Stimulated activated CD8-positive, alpha-beta memory T cell treated with anti-CD3 and anti-CD28 coated beads, Interleukin-4, amount 100 ng/mL, for 4 hours (primary cell): ENCODE data around the gene SUPT3H.
"Not testable (repeated sequence)": the region's sequence is repeated elsewhere in the genome, so short reads cannot be mapped to it uniquely, and the experiment has no call there.

Source experiments
- DNase-seq, 2 donors: peaks; one replicate each; pipeline ENCODE4 v3.0.0-alpha.2; 2020; ENCODE audit warnings: low read depth in 2 of 2, low spot score in 1 of 2

Gene SUPT3H

DNA sequence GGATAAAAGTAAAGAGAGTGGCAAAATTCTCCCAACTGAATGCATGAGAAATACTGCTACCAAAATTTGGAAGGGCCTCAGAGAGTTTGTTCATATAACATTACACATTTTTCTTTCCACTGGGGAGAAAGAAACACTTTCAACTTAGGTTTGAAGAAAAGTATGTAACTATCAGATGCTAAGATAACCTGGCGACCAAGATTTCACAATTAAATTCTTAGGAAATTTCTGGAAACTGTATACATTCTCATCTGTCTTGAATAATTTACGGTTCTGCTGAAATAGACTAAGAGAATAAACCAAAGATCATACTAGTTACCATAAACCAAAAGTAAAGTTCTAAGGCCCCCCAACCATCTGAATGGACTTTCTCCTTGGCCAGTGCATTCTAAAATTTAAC lies 462.6 kb downstream of the SUPT3H start:
- DNase-seq, result no peak

DNA sequence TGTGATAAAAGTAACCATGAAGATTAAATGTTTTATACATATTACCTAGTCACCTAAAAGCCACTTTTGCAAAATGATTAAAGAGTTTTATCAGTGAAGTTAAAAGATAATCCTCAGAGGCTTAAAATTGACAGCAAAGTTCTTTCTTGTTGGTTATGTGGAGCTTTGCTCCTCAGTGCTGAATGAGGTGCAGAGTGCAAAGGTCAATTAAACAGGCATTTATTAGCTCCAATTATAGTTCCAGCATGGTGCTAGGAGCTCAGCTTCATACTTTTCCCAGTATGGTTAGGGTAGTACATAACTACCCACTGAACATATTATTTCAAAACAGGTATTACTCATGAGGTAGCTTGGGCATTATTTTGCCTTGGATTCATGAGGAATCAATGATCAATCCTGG lies 463.6 kb downstream of the SUPT3H start:
- DNase-seq, result no peak

DNA sequence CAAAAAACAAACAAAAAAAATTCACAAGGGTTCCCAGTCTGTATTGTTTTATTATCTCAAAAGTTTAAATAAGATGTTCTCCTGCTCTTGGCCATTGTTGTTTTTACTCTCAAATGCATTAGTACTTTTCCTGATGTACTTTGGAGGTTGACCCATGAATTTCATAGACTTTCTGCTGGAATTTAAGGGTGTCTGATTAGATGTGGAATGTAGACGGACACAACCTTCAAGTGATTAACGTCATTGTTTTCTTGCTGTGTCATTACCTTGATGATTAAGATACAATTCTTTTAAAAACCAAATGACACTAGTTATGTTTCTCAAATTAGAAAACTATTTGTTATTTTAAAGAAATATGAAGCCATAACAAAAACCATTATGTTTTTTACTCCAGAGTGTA lies 471.0 kb downstream of the SUPT3H start:
- no peak for DNase-seq

DNA sequence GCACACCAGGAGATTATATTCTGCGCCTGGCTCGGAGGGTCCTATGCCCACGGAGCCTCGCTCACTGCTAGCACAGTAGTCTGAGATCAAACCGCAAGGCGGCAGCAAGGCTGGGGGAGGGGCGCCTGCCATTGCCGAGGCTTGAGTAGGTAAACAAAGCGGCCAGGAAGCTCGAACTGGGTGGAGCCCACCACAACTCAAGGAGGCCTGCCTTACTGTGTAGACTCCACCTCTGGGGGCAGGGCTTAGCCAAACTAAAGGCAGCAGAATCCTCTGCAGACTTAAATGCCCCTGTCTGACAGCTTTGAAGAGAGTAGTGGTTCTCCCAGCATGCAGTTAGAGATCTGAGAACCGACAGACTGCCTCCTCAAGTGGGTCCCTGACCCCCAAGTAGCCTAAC lies 477.4 kb downstream of the SUPT3H start:
- DNase-seq, result not testable (repeated sequence)

DNA sequence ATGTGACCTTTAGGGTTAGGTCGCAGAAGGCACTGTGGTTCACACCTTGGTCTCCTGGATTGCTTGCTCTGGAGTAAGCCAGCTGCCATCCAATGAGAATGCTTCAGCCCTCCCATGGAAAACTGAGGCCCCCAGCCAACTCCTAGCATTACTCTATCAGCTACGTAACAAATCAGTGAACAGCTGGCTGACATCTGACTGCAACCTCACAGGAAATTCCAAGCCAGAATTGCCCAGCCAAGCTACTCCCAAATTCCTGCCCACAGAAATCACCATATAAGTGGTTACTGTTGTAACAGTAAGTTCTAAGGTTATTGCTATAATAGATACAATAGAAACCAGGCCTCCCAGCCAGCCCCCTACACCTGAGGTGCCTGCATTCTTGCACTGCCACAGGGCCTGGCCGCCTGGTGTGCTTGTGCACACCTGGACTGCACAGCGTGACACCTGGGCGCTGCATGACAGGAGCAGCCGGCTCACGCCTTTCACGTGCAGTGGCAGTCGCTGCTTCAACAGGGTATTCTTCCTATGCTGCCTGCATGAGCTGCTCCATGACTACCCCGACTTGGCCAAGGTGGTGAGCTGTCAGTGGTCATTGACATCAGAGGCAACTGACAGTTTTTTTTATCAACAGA lies 479.3 kb downstream of the SUPT3H start:
- no peak for DNase-seq

DNA sequence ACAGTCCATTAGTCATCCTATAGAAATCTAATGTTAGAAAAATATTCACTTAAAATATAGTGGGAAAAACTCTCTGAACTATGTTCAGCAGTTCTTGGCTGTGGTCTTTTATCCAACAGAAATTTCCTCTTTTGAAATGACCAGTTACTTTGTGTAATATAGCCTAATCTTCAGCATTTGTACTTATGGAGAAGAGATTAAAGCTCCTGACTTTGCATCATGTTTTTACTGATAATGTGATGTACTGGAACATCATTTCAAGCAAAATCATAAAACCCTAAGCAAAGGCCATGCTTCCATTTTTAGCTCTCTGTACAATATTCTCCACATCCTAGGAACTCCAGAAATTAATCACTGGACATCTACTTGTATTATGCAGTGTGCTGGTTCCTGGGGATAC lies 480.4 kb downstream of the SUPT3H start:
- no peak for DNase-seq

DNA sequence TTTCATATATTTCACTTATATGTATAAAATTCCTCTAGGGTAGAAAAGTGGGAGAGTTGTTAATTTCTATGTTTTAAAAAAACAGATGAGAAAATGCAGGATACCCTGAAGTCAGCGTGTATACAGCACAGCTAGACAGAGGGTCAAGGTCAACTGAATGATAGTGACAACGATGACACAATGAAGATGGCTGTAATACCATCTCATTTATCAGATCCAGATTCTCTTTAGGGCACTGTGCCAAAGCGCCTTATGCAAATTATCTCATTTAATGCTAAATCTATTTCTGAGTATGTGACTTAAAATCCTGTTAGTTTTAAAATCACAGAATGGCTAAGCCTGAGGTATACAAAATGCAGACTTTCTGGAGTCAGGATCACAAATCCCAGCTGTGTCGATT lies 481.0 kb downstream of the SUPT3H start:
- no peak for DNase-seq

DNA sequence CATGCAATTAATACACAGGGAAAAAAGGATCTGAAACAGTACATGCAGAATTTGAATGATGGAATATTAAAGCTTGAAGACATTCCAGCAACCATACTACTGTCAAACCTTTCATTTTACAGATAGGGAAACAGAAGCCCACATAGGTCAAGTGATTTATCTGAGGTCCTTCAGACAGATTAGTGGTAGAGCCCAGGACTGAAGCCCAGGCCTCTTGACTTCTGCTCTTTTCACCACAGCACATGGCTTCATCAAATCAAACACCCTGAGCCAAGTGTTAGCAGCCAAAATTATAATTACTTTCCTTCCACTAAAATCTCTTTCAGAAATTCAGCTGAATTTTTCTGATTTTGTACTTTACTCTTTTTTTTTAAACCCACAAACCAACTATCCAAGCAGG lies 485.2 kb downstream of the SUPT3H start:
- no peak for DNase-seq

DNA sequence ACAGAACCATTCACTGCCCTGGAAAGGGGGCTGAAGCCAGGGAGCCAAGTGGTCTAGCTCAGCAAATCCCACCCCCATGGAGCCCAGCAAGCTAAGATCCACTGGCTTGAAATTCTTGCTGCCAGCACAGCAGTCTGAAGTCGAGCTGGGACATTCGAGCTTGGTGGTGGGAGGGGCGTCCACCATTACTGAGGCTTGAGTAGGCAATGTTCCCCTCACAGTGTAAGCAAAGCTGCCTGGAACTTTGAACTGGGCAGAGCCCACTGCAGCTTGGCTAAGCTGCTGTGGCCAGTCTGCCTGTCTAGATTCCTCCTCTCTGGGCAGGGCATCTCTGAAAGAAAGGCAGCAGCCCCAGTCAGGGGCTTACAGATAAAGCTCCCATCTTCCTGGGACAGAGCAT lies 498.7 kb downstream of the SUPT3H start:
- DNase-seq, result not testable (repeated sequence)

DNA sequence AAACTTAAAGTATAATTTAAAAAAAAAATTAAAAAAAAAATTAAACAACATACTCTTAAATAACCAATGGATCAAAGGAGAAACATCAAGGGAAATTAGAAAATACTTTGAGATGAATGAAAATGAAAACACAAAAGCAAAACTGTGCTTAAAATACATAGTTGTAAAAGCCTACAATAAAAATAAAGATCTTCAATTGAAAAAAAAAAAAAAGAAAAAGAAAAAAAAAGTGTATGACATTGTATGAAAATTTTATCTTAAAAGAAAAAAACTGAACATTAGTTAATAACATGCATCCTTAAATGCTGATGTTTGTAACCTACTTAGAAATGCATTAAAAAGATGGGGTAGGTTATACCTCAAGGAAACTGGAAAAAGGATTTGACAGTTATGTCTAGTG lies 501.1 kb downstream of the SUPT3H start:
- DNase-seq, result not testable (repeated sequence)

DNA sequence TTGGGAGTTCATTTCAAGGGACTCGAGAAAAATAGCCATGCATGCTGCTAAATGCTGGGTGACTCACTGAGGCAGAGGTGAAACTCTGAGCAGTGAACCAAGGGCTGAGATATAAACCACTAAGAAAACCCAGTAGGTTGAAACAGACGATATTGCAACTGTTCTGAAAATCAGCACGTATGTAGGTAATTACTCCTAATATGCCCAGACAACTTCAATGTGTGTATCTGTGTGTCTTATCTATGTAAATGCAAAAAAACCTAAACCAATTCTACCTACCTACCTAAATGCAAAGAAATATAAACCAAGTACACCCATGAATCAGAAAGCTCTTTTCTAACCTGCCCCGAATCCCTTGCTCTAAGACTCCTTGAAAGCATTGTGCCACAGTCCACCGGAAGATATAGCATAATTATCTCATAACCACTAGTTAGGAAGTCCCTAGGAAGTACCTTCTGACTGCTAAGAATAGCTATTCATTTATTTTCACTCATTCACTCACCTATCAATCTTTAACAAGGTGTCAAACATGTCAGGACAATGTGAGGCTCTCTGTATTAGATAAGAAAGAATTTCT lies 508.3 kb downstream of the SUPT3H start:
- no peak for DNase-seq

DNA sequence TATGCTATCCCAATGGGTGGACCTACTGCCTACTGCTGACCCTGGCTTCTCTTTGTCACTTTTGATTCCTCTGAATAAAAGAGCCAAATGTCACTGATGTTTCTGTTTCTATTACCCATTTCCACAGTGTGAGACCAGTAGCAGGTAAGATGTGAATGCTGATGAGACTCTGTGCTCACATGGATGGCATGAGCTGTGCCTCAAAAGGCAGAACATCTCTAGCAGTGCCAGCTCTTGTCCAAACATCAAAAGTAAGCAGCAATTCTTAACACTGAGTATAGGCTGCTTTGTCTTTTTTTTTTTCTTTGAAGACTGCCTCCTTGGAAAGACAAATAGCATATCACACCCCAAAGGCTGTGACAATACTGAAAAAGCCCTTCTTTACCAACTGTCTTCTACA lies 508.8 kb downstream of the SUPT3H start:
- DNase-seq, result no peak

DNA sequence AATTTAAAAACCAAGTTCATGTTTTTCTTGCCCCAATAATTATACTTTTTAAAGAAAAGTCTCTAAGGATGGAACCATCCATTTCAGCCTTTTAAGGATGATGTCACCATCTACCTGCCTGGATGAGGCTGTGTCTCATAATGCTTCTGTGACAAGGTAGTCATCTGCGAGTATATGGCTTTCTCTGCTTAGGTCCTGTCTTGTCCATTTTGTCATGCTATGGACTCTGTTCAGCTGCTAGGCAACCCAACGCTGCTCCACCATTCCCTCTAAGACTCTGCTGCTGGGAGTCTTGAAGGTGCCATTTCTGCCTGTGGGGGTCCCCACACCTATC lies 509.4 kb downstream of the SUPT3H start:
- DNase-seq, result no peak

DNA sequence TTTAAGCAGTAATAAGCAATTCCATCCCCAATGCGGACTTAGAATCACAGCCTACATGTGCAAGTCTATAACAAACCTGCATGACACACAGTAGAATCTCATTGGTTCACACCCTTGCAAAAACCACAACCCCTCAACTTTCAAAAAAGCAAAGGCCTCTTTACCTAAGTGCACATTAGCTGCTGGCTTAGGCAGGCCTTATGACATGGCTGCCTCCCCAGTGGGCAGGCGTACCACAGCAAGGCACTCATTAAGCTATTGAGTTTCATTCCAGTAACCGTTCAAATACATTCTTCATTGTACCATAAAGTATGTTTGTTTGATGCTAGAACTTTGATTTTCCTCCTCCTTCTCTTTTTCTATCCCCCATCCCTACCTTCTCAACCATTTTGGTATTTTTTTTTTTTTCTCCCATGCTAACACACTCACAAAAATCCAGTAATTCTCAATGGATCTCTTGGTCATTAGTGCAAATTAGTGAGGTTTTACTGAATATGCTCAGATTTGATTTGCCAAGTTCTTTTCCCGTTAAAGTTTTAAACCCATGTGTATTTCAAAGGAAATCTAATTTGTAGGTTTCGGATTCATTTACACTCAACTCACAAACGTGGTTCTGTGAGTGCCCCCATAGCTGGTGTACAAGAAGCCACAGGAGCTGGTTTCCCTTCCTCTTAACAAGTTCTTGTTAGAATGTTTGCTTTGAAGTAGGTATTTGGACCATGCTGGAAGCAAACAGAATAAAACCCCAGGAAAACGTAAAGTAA lies 510.0 kb downstream of the SUPT3H start:
- DNase-seq, result no peak

DNA sequence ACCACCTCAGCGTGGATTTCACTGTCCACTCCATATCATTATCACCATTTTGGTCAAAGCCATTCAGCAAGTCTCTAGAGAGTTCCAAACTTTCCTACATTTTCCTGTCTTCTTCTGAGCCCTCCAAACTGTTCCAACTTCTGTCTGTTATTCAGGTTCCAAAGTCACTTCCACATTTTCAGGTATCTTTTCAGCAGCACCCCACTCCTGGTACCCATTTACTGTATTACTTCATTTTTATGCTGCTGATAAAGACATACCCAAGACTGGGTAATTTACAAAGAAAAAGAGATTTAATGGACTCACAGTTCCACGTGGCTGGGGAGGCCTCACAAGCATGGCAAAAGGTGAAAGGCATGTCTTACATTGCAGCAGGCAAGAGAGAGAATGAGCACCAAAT lies 512.5 kb downstream of the SUPT3H start:
- DNase-seq, result not testable (repeated sequence)

DNA sequence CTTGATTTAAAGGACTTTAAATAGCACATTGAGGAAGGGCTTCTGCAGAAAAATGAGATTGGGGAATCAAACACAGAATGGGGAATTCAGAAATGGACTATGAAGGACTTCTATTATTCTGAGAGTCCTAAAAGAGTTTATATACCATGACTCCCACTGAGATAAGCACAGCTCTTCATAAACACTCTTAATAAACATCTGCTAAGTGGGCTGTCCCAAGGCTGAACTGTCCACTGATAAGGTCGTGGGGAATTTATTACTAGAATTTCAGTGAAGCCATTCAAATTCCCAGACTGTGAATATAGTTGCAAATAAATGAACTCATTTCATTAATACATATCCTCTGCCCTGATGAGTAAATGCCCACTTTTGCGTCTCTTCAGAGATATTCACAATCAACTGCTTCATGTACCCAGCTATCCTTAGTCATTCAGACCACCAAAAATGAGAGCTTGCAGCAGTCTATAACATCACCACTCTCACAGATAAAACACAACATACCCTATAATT lies 517.8 kb downstream of the SUPT3H start:
- no peak for DNase-seq

DNA sequence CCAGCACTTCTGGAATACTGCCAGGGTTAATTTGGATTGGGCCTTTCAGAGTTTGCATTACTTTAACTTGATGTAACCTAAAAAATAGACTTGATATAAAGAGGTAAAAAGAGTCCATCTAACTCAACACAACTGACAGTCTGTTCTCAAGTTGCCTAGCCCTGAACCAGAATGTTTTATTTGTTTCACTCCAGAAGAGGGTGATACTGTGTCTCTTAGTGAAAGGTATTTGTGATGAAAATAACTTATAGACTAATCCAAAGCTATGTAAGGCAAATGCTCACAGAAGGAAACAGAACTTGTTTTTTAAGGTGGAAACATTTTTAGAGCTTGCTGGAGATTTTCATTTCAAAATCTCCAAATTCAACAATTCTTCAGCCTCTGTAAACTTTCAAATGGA lies 518.7 kb downstream of the SUPT3H start:
- DNase-seq, result no peak

DNA sequence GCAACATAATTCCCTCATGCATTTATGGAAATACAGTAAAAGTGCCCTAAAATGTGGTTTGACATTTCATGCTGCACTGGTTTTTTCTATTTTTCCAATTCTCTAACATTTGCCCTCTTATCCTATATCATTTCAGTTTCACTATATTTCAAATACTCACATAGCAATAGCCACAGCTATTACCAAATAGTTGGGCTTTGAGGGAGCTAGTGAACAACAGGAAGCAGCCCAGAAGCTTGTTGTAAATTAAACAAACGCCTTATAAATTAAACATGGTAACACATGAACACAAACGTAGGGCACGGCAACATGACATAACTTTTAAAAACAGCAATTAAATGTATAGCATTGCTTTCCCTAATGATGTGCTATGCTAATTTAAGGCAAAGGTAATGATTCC lies 521.3 kb downstream of the SUPT3H start:
- DNase-seq, result no peak

DNA sequence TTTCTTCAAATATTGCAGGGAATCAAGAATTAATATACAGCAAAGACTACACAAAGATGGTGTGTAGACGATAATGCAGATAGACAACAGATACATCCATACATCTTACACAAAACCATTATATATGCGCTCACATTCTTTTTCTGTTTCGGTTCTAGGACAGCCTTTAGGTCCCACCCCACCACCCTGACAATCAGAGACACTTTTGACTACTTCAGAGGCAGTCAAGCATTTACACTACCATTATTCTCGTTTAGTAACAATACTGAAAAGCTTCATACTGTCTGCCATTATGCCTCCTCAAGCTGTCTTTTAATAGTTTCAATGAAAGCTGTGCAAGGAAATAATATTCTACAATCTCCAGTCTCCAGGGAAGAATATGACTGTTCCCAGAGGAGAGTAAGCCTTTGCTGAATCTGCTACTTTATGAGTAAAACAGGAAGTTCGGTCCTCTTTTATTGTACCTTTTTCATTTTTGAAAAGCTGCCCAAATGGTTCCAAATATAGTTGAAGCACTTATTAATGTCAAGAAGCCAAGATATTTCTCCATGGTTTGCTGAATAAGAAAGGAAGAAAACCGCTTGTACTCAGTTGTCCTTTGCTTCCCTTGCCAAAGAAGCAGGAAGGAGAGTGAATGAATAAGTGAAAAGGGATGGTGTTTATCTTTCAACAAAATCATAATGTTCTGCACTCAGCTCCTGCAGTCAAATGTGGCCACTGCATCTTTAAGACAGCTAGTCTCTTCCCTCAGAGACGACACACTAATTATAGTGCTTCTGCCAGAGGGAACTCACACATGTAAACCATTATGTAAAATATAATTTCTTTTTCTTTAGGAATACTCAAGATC lies 521.9 kb downstream of the SUPT3H start:
- DNase-seq, result no peak

DNA sequence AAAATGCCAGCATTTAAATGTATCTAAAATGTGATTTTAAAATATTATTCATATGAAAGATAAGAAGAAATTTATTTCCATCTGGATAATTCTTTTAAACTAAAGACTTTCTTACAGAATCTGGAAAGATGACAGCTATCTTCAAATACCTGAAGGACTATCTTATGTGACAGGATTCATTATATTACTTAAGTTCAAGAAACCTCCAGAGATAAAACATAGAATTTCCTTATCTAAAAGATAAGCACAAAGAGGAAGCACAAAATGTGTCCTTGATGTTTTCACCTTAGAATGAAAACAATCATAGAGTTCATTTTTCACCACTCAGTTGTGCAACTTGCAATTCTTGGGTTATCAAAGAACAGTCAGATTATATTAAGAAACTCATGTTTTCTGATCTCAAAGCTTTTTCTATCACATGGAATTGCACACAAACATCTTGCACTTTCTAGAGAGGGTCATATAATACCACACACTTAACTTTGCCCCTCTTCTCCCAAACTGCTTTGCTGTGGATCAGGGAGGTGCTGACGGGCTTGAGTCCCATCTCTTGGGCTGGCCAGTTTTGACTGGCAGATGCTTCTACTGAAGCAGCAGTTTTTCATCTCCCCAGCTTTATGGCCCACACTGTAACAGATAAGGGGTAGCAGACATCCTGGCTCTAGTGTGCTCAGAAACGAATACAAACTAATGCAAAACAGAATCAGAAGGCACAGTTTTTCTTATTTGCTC lies 522.9 kb downstream of the SUPT3H start:
- no peak for DNase-seq

DNA sequence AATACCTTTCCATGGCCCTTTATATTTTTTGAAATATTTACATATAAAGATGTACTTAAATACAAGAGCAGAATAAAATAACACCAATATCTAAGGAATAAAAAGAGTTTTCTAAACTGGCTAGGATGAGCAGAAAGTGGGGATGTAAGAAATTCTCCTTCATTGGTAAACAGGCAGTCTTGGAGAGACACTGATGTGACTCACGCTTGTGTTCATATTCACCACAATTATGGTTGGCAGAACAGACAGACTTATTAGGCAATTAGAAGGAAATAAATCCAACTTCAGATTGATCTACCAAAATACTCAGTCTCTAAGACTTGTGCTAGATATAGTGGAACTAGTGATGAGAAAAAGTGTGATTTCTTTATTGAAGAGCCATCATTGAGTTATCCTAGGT lies 526.6 kb downstream of the SUPT3H start:
- no peak for DNase-seq
